Subcutaneous adipose tissue (tissue), 4 donors: Measurements from ENCODE around the gene NRCAM. TPM values are rescaled to one million over a fixed set of nuclear protein-coding genes. Genes with fewer than 3 reads are reported as not detected.

Experiments
- CTCF ChIP-seq: fragments of 450-650 bp; IDR thresholded peaks from one replicate; pipeline ENCODE4 v1.5.1; 2016; ENCODE audit warnings: low read depth, mild to moderate bottlenecking, control low read depth, antibody characterized with exemption, moderate library complexity
- total RNA-seq, 4 donors: library from RNA; depleted of rRNA; stranded (reverse); fragments of >200 nt; gene quantifications; one replicate each; pipeline ENCODE4 v1.1.0, GENCODE V29; 2016

Gene NRCAM
- total RNA-seq, 4 donors from 2014 or later: 21.1 to 74.4 (median 49.3) TPM

GRCh38 chr7:108285003-108285368 lies 171.2 kb downstream of the NRCAM start:
- TF ChIP-seq CTCF: no peak

GRCh38 chr7:108284349-108285002 lies 171.8 kb downstream of the NRCAM start:
- TF ChIP-seq CTCF: no peak

GRCh38 chr7:108283252-108283651 lies 173.0 kb downstream of the NRCAM start:
- no peak for TF ChIP-seq CTCF

- no peak for TF ChIP-seq CTCF
These were observed 173.7 kb downstream of the NRCAM start for GRCh38 chr7:108282427-108282996.

GRCh38 chr7:108280136-108280535 lies 176.1 kb downstream of the NRCAM start:
- TF ChIP-seq CTCF: no peak

GRCh38 chr7:108278776-108279175 lies 177.5 kb downstream of the NRCAM start:
- TF ChIP-seq CTCF: no peak

- TF ChIP-seq CTCF: no peak
These were observed 178.0 kb downstream of the NRCAM start for GRCh38 chr7:108278281-108278680.
